IPS-20b (cell line): ENCODE data around the gene OXCT1.
A peak's percentile ranks its signal among the peaks of the same experiment; 100 is the strongest.

Experiments
- H3K27ac ChIP-seq: one replicate; pipeline ENCODE4 v1.5.1; 2013; ENCODE audit warnings: low read length
- H3K27me3 ChIP-seq: 2 replicates; pipeline ENCODE4 v1.6.1; 2013; ENCODE audit warnings: mild to moderate bottlenecking, low read length, inconsistent platforms; ENCODE audit not compliant: insufficient read depth
- H3K36me3 ChIP-seq: 2 replicates; pipeline ENCODE4 v1.6.1; 2013; ENCODE audit warnings: low read depth, mild to moderate bottlenecking, inconsistent platforms, low read length, moderate library complexity; ENCODE audit not compliant: insufficient read depth
- H3K4me1 ChIP-seq: 2 replicates; pipeline ENCODE4 v1.6.1; 2013; ENCODE audit warnings: mild to moderate bottlenecking, control low read depth, inconsistent platforms, low read length, moderate library complexity; ENCODE audit not compliant: insufficient read depth
- H3K4me3 ChIP-seq: 2 replicates; pipeline ENCODE4 v1.5.1; 2013; ENCODE audit warnings: mild to moderate bottlenecking, low read length, inconsistent platforms
- H3K9ac ChIP-seq: 2 replicates; pipeline ENCODE4 v1.6.1; 2013; ENCODE audit warnings: low read depth, mild to moderate bottlenecking, inconsistent platforms, low read length, moderate library complexity
- H3K9me3 ChIP-seq: 2 replicates; pipeline ENCODE4 v1.6.1; 2013; ENCODE audit warnings: mild to moderate bottlenecking, low read depth, low read length, inconsistent platforms; ENCODE audit not compliant: insufficient read depth

OXCT1 gene

DNA sequence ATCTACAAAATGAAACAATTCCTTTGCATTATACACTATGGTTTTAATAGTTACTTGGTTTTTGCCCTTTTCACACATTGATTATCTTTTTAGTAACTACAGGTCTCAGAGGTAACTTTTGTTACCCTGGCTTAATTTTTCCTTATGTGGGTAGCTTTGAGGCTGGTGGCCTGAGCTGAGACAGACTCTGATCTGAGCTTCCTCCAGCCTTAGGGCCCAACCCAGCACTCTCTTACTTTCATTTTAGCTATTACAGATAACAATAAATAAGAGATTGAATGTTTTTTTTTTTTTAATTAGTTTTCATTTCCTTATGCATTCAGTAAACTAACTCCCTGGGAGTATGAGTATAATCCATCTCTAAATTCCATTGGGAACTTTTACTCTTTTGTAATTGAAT, 15.1 kb upstream of the OXCT1 start:
- H3K9ac ChIP-seq = no peak overlapping the region
- peaks cover 19% of the 10 kb centered on the region; the same call in 1 of the 2 replicates for H3K9me3 ChIP-seq
- no peaks in the 10 kb centered on the region for H3K27me3 ChIP-seq
- no peak overlapping the region for H3K27ac ChIP-seq
- no peaks in the 10 kb centered on the region for H3K4me1 ChIP-seq
- no peaks in the 10 kb centered on the region for H3K36me3 ChIP-seq
- no peak overlapping the region for H3K4me3 ChIP-seq

GRCh38 chr5:41883936-41884335, 13.7 kb upstream of the OXCT1 start:
- no peaks in the 10 kb centered on the region for H3K27me3 ChIP-seq
- H3K27ac ChIP-seq = no peak overlapping the region
- no peaks in the 10 kb centered on the region for H3K36me3 ChIP-seq
- no peak overlapping the region for H3K4me3 ChIP-seq
- H3K9me3 ChIP-seq = peaks cover 19% of the 10 kb centered on the region; the same call in 1 of the 2 replicates
- H3K9ac ChIP-seq = no peak overlapping the region
- H3K4me1 ChIP-seq = no peaks in the 10 kb centered on the region

GRCh38 chr5:41883243-41883642, 13.0 kb upstream of the OXCT1 start:
- no peak overlapping the region for H3K27ac ChIP-seq
- H3K4me1 ChIP-seq = no peaks in the 10 kb centered on the region
- H3K4me3 ChIP-seq = no peak overlapping the region
- H3K9me3 ChIP-seq = peaks cover 17% of the 10 kb centered on the region; the same call in 1 of the 2 replicates
- H3K36me3 ChIP-seq = no peaks in the 10 kb centered on the region
- no peak overlapping the region for H3K9ac ChIP-seq
- H3K27me3 ChIP-seq = no peaks in the 10 kb centered on the region

DNA sequence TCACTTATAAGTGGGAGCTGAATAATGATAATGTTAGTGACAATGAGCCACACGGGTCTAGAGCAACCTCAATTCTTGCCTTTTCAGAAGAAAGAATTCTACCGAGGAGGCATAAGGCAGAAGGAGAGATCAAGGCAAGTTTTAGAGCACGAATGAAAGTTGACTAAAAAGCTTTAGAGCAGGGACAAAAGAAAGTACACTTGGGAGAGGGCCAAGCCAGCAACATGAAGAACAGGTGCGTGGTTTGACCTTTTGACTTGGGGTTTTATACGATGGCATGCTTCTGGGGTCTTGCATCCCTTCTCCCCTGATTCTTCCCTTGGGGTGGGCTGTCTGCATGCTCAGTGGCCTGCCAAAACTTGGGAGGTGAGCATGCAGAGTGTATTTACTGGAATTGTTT, 12.5 kb upstream of the OXCT1 start:
- Histone ChIP-seq H3K36me3 (no peaks in the 10 kb centered on the region), H3K27me3 (no peaks in the 10 kb centered on the region), H3K27ac (no peak overlapping the region), H3K9ac (no peak overlapping the region), H3K4me3 (no peak overlapping the region), H3K9me3 (peaks cover 12% of the 10 kb centered on the region; the same call in 1 of the 2 replicates), H3K4me1 (no peaks in the 10 kb centered on the region)

DNA sequence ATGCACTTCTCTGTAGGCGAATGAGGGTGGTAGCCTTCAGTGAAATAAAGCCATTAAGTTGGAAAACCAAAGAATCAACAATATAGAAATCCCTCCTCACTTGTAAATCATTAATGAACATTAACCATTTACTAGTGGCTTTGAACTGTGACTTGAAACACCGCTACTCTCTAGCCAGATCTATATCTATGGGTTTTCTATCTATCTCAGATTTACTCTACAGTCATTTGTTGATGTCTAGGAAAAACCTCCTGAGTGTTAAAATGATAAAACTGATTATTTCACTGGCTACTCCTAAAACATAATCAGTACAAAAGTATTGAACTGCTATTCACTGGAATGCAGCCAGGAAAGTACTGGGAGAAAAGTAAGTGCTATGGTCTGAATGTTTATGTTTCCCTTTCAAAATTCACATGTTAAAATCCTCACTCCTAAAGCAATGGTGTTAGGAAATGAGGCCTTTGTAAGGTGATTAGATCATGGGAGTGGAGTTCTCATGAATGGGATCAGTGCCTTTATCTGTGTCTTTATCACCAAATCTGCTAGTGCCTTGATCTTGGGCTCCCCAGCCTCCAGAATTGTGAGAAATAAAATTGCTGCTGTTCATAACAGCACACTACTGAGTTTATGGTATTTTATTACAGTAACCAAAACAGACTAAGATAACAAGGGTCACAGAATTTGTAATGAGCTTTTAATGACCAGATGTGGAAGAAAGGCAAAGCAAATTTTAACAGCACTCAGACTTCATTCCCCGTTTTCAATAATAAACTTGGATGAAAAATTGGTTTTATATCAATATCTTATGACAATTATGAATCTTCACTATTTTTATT, 8.6 kb upstream of the OXCT1 start:
- H3K9ac ChIP-seq = no peak overlapping the region
- H3K4me1 ChIP-seq = no peaks in the 10 kb centered on the region
- H3K36me3 ChIP-seq = no peaks in the 10 kb centered on the region
- H3K9me3 ChIP-seq = no peaks in the 10 kb centered on the region
- no peak overlapping the region for H3K27ac ChIP-seq
- H3K4me3 ChIP-seq = no peak overlapping the region
- H3K27me3 ChIP-seq = no peaks in the 10 kb centered on the region

GRCh38 chr5:41878173-41878572, 7.9 kb upstream of the OXCT1 start:
- no peak overlapping the region for H3K4me3 ChIP-seq
- no peaks in the 10 kb centered on the region for H3K27me3 ChIP-seq
- no peak overlapping the region for H3K27ac ChIP-seq
- H3K36me3 ChIP-seq = no peaks in the 10 kb centered on the region
- H3K9me3 ChIP-seq = no peaks in the 10 kb centered on the region
- H3K4me1 ChIP-seq = no peaks in the 10 kb centered on the region
- H3K9ac ChIP-seq = no peak overlapping the region

GRCh38 chr5:41877408-41877807, 7.2 kb upstream of the OXCT1 start:
- H3K9me3 ChIP-seq = no peaks in the 10 kb centered on the region
- H3K9ac ChIP-seq = no peak overlapping the region
- H3K4me1 ChIP-seq = no peaks in the 10 kb centered on the region
- no peak overlapping the region for H3K27ac ChIP-seq
- no peaks in the 10 kb centered on the region; the same call in 1 of the 2 replicates for H3K27me3 ChIP-seq
- H3K4me3 ChIP-seq = no peak overlapping the region
- H3K36me3 ChIP-seq = no peaks in the 10 kb centered on the region

- Histone ChIP-seq H3K9me3 (no peaks in the 10 kb centered on the region), H3K9ac (no peak overlapping the region), H3K4me1 (no peaks in the 10 kb centered on the region), H3K27me3 (peaks cover 7% of the 10 kb centered on the region; the same call in 1 of the 2 replicates), H3K36me3 (no peaks in the 10 kb centered on the region), H3K27ac (no peak overlapping the region), H3K4me3 (no peak overlapping the region)
Observed at GRCh38 chr5:41876678-41877077, 6.5 kb upstream of the OXCT1 start.

- no peak overlapping the region for H3K27ac ChIP-seq
Observed at GRCh38 chr5:41875121-41875520, 4.9 kb upstream of the OXCT1 start.

GRCh38 chr5:41874512-41875060, 4.4 kb upstream of the OXCT1 start:
- Histone ChIP-seq H3K27ac (no peak overlapping the region), H3K9me3 (no peaks in the 10 kb centered on the region), H3K36me3 (no peaks in the 10 kb centered on the region), H3K4me3 (no peak overlapping the region), H3K4me1 (no peaks in the 10 kb centered on the region), H3K9ac (no peak overlapping the region), H3K27me3 (peaks cover 20% of the 10 kb centered on the region)

More at GRCh38 chr5:41875121-41875520, 4.9 kb upstream of the OXCT1 start:
- Histone ChIP-seq H3K4me3 (no peak overlapping the region), H3K36me3 (no peaks in the 10 kb centered on the region), H3K9me3 (no peaks in the 10 kb centered on the region), H3K9ac (no peak overlapping the region), H3K4me1 (no peaks in the 10 kb centered on the region), H3K27me3 (peaks cover 18% of the 10 kb centered on the region)

DNA sequence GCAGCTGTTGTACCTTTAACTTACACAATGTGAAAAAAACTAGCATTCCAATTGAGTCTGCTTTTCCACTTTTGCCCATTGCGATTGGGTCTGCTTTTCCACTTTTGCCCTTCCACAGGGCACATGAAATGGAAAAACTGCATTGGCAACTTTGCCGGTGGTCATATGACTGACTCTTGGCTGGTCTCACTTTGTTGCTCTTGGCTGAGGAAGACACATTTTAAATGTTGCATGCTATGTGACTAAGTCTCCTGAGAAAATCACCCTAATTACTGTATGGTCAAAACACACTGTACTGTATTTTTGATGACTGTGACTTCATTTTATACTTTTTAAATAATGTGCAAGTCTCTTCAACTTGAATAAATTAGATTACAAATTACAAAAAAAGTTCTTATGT, 1.6 kb upstream of the OXCT1 start:
- H3K9me3 ChIP-seq = no peaks in the 10 kb centered on the region
- peaks cover 30% of the 10 kb centered on the region for H3K27me3 ChIP-seq
- H3K9ac ChIP-seq = no peak overlapping the region
- peaks cover under 1% of the 10 kb centered on the region; the same call in 1 of the 2 replicates for H3K36me3 ChIP-seq
- no peak overlapping the region for H3K4me3 ChIP-seq
- H3K27ac ChIP-seq = no peak overlapping the region
- no peaks in the 10 kb centered on the region for H3K4me1 ChIP-seq

- Histone ChIP-seq H3K27ac (no peak overlapping the region), H3K9ac (peak overlapping the region; percentile 86; the same call in 1 of the 2 replicates), H3K4me3 (peak overlapping the region; percentile 87), H3K4me1 (no peaks in the 10 kb centered on the region), H3K36me3 (peaks cover 4% of the 10 kb centered on the region; the same call in 1 of the 2 replicates), H3K27me3 (peaks cover 30% of the 10 kb centered on the region), H3K9me3 (no peaks in the 10 kb centered on the region)
Observed at GRCh38 chr5:41870627-41871048, 413 bp upstream of the OXCT1 start.
